Activated T-helper 9 cell treated with anti-CD3 and anti-CD28 coated beads, Interleukin-2, amount 50 U/mL, for 16 hours (primary cell): ENCODE results near the gene PIGQ.
A peak's percentile ranks its signal among the peaks of the same experiment; 100 is the strongest.

ENCODE experiments used
- DNase-seq: peaks from one replicate; pipeline ENCODE4 v3.0.0-alpha.2; 2020; ENCODE audit warnings: low read depth

Gene PIGQ

GRCh38 chr16:567373-568256 is 2.2 kb upstream of the PIGQ start:
- DNase-seq = no peak

- no peak for DNase-seq
These were observed 1.1 kb upstream of the PIGQ start for GRCh38 chr16:568401-569258.

- DNase-seq = no peak
These were observed 3.3 kb downstream of the PIGQ start for GRCh38 chr16:572865-573650.

GRCh38 chr16:574021-574760 is 4.4 kb downstream of the PIGQ start:
- DNase-seq = no peak

- DNase-seq = no peak
These were observed 5.8 kb downstream of the PIGQ start for GRCh38 chr16:575354-576196.

- no peak for DNase-seq
These were observed 6.5 kb downstream of the PIGQ start for GRCh38 chr16:576197-576822.

GRCh38 chr16:576823-577201 is 7.0 kb downstream of the PIGQ start:
- no peak for DNase-seq

GRCh38 chr16:577796-578195 is 8.0 kb downstream of the PIGQ start:
- no peak for DNase-seq

- no peak for DNase-seq
These were observed 8.6 kb downstream of the PIGQ start for GRCh38 chr16:578232-578869.

- peak; percentile 31 for DNase-seq
These were observed 9.2 kb downstream of the PIGQ start for GRCh38 chr16:578870-579405.

- DNase-seq = no peak
These were observed 10.6 kb downstream of the PIGQ start for GRCh38 chr16:580141-580945.

GRCh38 chr16:580946-581498 is 11.3 kb downstream of the PIGQ start:
- DNase-seq = no peak

GRCh38 chr16:582218-582613 is 12.4 kb downstream of the PIGQ start:
- no peak for DNase-seq

- no peak for DNase-seq
These were observed 13.0 kb downstream of the PIGQ start for GRCh38 chr16:582614-583331.

- no peak for DNase-seq
These were observed 13.7 kb downstream of the PIGQ start for GRCh38 chr16:583470-583814.

- no peak for DNase-seq
These were observed 14.2 kb downstream of the PIGQ start for GRCh38 chr16:583815-584591.

- DNase-seq = no peak
These were observed 15.6 kb downstream of the PIGQ start for GRCh38 chr16:585351-585750.
